GM12891 (cell line): ENCODE measurements around the gene MYF5.

Experiments used
- PAX5 ChIP-seq: IDR thresholded peaks from 2 replicates; pipeline ENCODE4 v1.6.1; 2011; ENCODE audit warnings: low read length, moderate library complexity, mild to moderate bottlenecking; ENCODE audit not compliant: insufficient read depth, severe bottlenecking
- POLR2A ChIP-seq: IDR thresholded peaks from 2 replicates; pipeline ENCODE4 v1.6.1; 2011; ENCODE audit warnings: low read depth, low read length, control low read depth
- POLR2AphosphoS5 ChIP-seq: IDR thresholded peaks from 2 replicates; pipeline ENCODE4 v1.6.1; 2011; ENCODE audit warnings: low read depth, low read length, control low read depth
- POU2F2 ChIP-seq: IDR thresholded peaks from 2 replicates; pipeline ENCODE4 v1.6.1; 2011; ENCODE audit warnings: low read depth, mild to moderate bottlenecking, control low read depth, low read length, moderate library complexity
- SPI1 ChIP-seq: IDR thresholded peaks from 2 replicates; pipeline ENCODE4 v1.6.1; 2011; ENCODE audit warnings: low read depth, low read length, control low read depth
- TAF1 ChIP-seq: IDR thresholded peaks from 2 replicates; pipeline ENCODE4 v1.6.1; 2011; ENCODE audit warnings: low read depth, low read length, control low read depth

- TF ChIP-seq POLR2A (no peak), SPI1 (no peak), TAF1 (no peak), POLR2AphosphoS5 (no peak), POU2F2 (no peak), PAX5 (no peak)
Measured at GRCh38 chr12:80700327-80700726, 16.4 kb upstream of the MYF5 start.
